ENCODE results near the gene ZHX3. TPM values are rescaled to one million over a fixed set of nuclear protein-coding genes. Genes with fewer than 3 reads are reported as not detected.

The ZHX3 gene
- total RNA-seq, 4 donors from 2014 or later, result 57.8 to 74.8 (median 60.5) TPM

DNA sequence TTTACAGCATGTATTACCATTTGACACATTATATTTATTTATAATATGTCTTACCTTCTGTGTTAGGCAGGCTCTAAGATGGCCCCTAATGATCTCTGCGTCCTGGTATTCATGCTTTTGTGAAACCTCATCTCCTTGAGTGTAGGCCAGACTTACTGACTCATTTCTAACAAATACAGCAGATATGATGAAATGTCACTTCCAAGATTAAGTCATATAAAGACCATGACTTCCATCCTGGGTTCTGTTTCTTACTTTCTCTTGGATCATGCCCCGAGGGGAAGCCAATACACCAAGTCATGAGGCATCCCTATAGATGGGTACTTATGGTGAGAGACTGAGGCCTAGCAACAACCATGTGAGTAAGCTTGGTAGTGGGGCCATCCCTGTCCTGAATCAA, 30.2 kb downstream of the ZHX3 start:
- H3K27me3 ChIP-seq, result no peaks in the 10 kb centered on the region
- TF ChIP-seq POLR2A (IDR thresholded peaks at IDR 0.05), result no peak
- TF ChIP-seq, protein P1, sequence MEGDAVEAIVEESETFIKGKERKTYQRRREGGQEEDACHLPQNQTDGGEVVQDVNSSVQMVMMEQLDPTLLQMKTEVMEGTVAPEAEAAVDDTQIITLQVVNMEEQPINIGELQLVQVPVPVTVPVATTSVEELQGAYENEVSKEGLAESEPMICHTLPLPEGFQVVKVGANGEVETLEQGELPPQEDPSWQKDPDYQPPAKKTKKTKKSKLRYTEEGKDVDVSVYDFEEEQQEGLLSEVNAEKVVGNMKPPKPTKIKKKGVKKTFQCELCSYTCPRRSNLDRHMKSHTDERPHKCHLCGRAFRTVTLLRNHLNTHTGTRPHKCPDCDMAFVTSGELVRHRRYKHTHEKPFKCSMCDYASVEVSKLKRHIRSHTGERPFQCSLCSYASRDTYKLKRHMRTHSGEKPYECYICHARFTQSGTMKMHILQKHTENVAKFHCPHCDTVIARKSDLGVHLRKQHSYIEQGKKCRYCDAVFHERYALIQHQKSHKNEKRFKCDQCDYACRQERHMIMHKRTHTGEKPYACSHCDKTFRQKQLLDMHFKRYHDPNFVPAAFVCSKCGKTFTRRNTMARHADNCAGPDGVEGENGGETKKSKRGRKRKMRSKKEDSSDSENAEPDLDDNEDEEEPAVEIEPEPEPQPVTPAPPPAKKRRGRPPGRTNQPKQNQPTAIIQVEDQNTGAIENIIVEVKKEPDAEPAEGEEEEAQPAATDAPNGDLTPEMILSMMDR (IDR thresholded peaks at IDR 0.05), result no peak
- H3K4me1 ChIP-seq, result peaks cover 0 to 4% of the 10 kb centered on the region in 2 donors
- no peaks in the 10 kb centered on the region for H3K36me3 ChIP-seq
- H3K4me3 ChIP-seq (replicated peaks in 1 of 3), result no peak overlapping the region
- 94 to 97% methylated on average over 2 of the region's 2 CpGs for WGBS, 2 donors
- intact Hi-C loops (cut with DNase I), result no loop called here
- H3K9me3 ChIP-seq, result no peaks in the 10 kb centered on the region
- no peak overlapping the region for H3K27ac ChIP-seq
- DNase-seq, result no peak

DNA sequence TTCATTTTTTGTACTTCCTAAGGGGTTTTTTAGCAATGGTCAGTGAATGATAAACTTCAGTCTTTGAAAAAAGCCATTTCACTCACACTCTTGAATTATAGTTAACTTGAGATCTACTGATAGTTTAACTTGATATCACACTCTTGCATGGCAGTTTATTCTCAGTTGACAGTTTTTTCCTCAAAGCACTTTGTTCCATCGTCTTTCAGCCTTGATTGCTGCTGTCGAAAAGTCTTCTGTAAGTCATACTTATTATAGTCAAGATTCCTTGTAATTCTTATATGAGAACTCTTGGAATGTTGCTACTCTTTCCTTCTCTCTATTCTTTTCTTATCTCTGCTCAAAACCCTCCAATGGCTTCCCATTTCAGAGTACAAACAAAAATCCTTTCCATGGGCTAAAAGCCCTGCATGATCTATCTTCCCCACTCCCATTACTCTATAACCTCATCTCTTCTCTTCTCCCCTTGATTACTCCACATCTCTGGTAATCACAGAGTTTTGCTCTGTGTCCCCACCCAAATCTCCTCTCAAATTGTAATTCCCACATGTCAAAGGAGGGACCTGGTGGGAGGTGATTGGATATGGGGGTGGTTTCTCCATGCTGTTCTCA, 31.2 kb downstream of the ZHX3 start:
- intact Hi-C loops (cut with DNase I), result no loop called here
- no peaks in the 10 kb centered on the region for H3K27me3 ChIP-seq
- no peaks in the 10 kb centered on the region for H3K9me3 ChIP-seq
- no peak overlapping the region for H3K4me3 ChIP-seq (replicated peaks in 1 of 3)
- no peak for DNase-seq
- 95 to 99% methylated on average over 2 of the region's 2 CpGs for WGBS, 2 donors
- no peak overlapping the region for H3K27ac ChIP-seq
- TF ChIP-seq POLR2A (IDR thresholded peaks at IDR 0.05), result no peak
- TF ChIP-seq, protein P1 (IDR thresholded peaks at IDR 0.05), result no peak
- H3K36me3 ChIP-seq, result no peaks in the 10 kb centered on the region
- H3K4me1 ChIP-seq, result no peaks in the 10 kb centered on the region

GRCh38 chr20:41279546-41280225, 37.8 kb downstream of the ZHX3 start:
- Histone ChIP-seq H3K27me3 (no peaks in the 10 kb centered on the region), H3K9me3 (no peaks in the 10 kb centered on the region), H3K4me3 (replicated peaks in 1 of 3) (no peak overlapping the region), H3K36me3 (no peaks in the 10 kb centered on the region), H3K4me1 (peaks cover 16 to 24% of the 10 kb centered on the region in 2 donors), H3K27ac (peak overlapping the region in 1 of 3 donors; percentile 11)
- TF ChIP-seq POLR2A (IDR thresholded peaks at IDR 0.05), result no peak
- DNase-seq, result no peak
- WGBS, 2 donors, result 66 to 67% methylated on average over 3 of the region's 3 CpGs
- intact Hi-C loops (cut with DNase I), result no loop called here

GRCh38 chr20:41278936-41279335, 38.6 kb downstream of the ZHX3 start:
- 72 to 75% methylated on average over 5 of the region's 5 CpGs for WGBS, 2 donors

GRCh38 chr20:41277049-41277448, 40.5 kb downstream of the ZHX3 start:
- no peak for DNase-seq
- Histone ChIP-seq H3K4me1 (peaks cover 16 to 24% of the 10 kb centered on the region in 2 donors), H3K4me3 (replicated peaks in 1 of 3) (no peak overlapping the region), H3K36me3 (no peaks in the 10 kb centered on the region), H3K9me3 (no peaks in the 10 kb centered on the region), H3K27ac (peak overlapping the region in 2 of 3 donors; percentile 36 to 56), H3K27me3 (no peaks in the 10 kb centered on the region)
- intact Hi-C loops (cut with DNase I), result no loop called here
- WGBS, 2 donors, result 95 to 96% methylated on average over 3 of the region's 3 CpGs
- TF ChIP-seq, protein P1 (IDR thresholded peaks at IDR 0.05), result no peak

More at GRCh38 chr20:41278936-41279335, 38.6 kb downstream of the ZHX3 start:
- H3K36me3 ChIP-seq, result no peaks in the 10 kb centered on the region
- DNase-seq, result no peak
- H3K4me1 ChIP-seq, result peaks cover 16 to 24% of the 10 kb centered on the region in 2 donors
- H3K9me3 ChIP-seq, result no peaks in the 10 kb centered on the region
- TF ChIP-seq, protein P1 (IDR thresholded peaks at IDR 0.05), result no peak
- no peak for TF ChIP-seq POLR2A (IDR thresholded peaks at IDR 0.05)
- H3K27ac ChIP-seq, result no peak overlapping the region
- intact Hi-C loops (cut with DNase I), result no loop called here
- H3K27me3 ChIP-seq, result no peaks in the 10 kb centered on the region
- no peak overlapping the region for H3K4me3 ChIP-seq (replicated peaks in 1 of 3)
